Measurements from ENCODE around the gene NOP56.

Gene NOP56

DNA sequence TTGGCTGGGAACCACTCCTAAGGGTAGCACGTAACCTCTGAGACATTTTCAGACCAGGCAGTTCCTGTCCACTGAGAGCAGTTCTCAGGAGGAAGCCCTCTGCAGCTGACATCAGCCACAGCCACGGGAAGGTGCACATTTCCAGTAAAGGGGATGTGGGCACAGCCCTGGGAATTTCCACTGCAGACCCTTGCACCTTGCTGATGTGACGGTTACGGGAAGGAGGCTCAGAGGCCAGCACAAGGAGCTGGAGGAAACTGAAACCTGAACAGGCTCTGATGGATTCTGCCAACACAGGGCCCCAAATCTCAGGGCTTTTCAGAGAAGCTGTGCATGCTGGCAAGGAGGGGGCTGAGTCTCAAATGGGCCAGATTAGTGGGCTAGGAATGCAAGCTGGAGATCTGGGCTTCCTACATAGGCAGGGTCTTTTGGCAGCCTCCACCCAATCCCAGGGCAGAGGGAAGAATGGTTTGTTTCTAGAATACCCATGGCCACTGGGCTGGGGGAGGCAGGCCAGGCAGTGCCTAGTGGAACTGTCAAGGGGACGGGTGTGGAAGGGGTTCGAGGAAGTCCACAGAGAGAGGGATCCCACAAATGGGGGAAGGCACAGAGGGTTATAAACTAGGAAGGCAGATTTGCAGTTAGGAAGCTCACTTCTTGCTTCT is 54.4 kb downstream of the NOP56 start:
- DNase-seq = no peak

DNA sequence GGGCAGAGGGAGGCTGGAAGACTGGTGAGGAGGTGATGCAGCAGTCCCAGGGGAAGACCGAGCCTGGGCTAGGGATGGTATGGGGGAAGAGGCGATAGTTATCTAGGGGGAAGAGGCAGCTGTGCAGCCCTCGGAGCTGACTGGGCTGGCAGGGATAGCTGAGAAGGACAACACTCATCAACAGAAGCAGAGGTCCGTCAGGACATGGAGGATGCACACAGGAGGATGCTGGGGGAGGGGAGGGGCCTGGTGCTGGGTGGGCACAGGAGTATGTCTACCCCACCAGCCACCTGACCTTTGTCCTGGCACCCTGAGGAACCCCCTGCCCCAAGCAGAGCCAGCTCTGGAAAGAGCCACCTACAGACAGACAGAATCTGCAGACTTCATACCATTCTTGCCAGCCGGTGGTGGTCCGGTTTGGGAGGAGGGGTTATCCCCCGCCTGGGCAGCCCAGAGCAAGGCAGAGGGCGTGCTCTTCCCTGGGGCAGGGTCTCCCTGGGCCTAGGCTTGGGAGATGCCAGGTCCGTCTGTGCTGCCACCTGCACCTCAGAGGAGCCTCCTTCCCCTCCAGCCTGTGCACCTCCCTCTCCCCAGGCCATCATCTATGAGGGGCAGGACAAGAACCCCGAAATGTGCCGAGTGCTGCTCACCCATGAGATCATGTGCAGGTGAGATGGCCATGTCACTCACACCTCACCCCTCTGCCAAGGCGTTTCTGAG is 55.1 kb downstream of the NOP56 start:
- no peak for DNase-seq
